ENCODE measurements around the gene EPS8L2. TPM values are rescaled to one million over a fixed set of nuclear protein-coding genes. Genes with fewer than 3 reads are reported as not detected.

Gene EPS8L2
- total RNA-seq, 1 experiment from 2014 or later: 3.4 TPM

- DNase-seq (ENCODE audit: low read depth): no peak
These were observed 1.8 kb upstream of the EPS8L2 start for GRCh38 chr11:704228-704674.

GRCh38 chr11:704781-705645, 1.0 kb upstream of the EPS8L2 start:
- DNase-seq (ENCODE audit: low read depth): no peak

GRCh38 chr11:706439-706956, 467 bp downstream of the EPS8L2 start:
- DNase-seq (ENCODE audit: low read depth): peak; percentile 52

GRCh38 chr11:706957-707816, 1.2 kb downstream of the EPS8L2 start:
- DNase-seq (ENCODE audit: low read depth): peak; percentile 54

- no peak for DNase-seq (ENCODE audit: low read depth)
These were observed 1.9 kb downstream of the EPS8L2 start for GRCh38 chr11:707817-708420.

GRCh38 chr11:708511-708910, 2.5 kb downstream of the EPS8L2 start:
- no peak for DNase-seq (ENCODE audit: low read depth)

- DNase-seq (ENCODE audit: low read depth): no peak
These were observed 3.3 kb downstream of the EPS8L2 start for GRCh38 chr11:709109-709997.

- DNase-seq (ENCODE audit: low read depth): no peak
These were observed 8.4 kb downstream of the EPS8L2 start for GRCh38 chr11:714436-714835.

- DNase-seq (ENCODE audit: low read depth): no peak
These were observed 13.4 kb downstream of the EPS8L2 start for GRCh38 chr11:719214-720016.

GRCh38 chr11:720017-720641, 14.1 kb downstream of the EPS8L2 start:
- no peak for DNase-seq (ENCODE audit: low read depth)

- no peak for DNase-seq (ENCODE audit: low read depth)
These were observed 14.7 kb downstream of the EPS8L2 start for GRCh38 chr11:720642-721246.

- no peak for DNase-seq (ENCODE audit: low read depth)
These were observed 15.3 kb downstream of the EPS8L2 start for GRCh38 chr11:721247-721740.

- no peak for DNase-seq (ENCODE audit: low read depth)
These were observed 15.8 kb downstream of the EPS8L2 start for GRCh38 chr11:721741-722345.

GRCh38 chr11:722346-722811, 16.3 kb downstream of the EPS8L2 start:
- DNase-seq (ENCODE audit: low read depth): no peak

GRCh38 chr11:723120-723883, 17.3 kb downstream of the EPS8L2 start:
- peak; percentile 54 for DNase-seq (ENCODE audit: low read depth)

- no peak for DNase-seq (ENCODE audit: low read depth)
These were observed 18.2 kb downstream of the EPS8L2 start for GRCh38 chr11:724049-724777.

GRCh38 chr11:724778-725386, 18.9 kb downstream of the EPS8L2 start:
- no peak for DNase-seq (ENCODE audit: low read depth)

Measured in RPMI7951 (cell line).